MM.1S (cell line): Measurements from ENCODE around the gene SNX27.

Experiments
- CTCF ChIP-seq: fragments of 300-600 bp; sonication (generic); IDR thresholded peaks from 2 replicates; pipeline ENCODE4 v1.5.1; 2016; ENCODE audit warnings: antibody characterized with exemption, low read length, mixed read lengths
- EZH2 ChIP-seq: fragments of 300-600 bp; sonication (generic); optimal IDR thresholded peaks from 2 replicates; pipeline ENCODE3; 2017; ENCODE audit warnings: low read depth, mild to moderate bottlenecking, antibody characterized with exemption, low read length, mixed read lengths

- TF ChIP-seq CTCF (no peak), EZH2 (no peak)
Observed at GRCh38 chr1:151579436-151580225, 32.2 kb upstream of the SNX27 start.
